Measurements from ENCODE around the gene SEPTIN7.

GRCh38 chr7:35819310-35819709 lies 18.5 kb downstream of the SEPTIN7 start:
- no peak for TF ChIP-seq KDM5A (IDR thresholded peaks at IDR 0.05; ENCODE audit: borderline replicate concordance, low read length)
- TF ChIP-seq ZGPAT (CRISPR knock-in tag; IDR thresholded peaks at IDR 0.05): no peak
- no peak for TF ChIP-seq PRPF4 (IDR thresholded peaks at IDR 0.05; ENCODE audit: low read depth, low read length, poor library complexity, severe bottlenecking)
- no peak for TF ChIP-seq REST (IDR thresholded peaks at IDR 0.05; ENCODE audit: borderline replicate concordance in 1 of 2, low read depth in 1 of 2, low read length in 2 of 2)
- TF ChIP-seq ZFX (CRISPR knock-in tag; IDR thresholded peaks at IDR 0.05; ENCODE audit: low read depth): no peak
- TF ChIP-seq, protein P1, sequence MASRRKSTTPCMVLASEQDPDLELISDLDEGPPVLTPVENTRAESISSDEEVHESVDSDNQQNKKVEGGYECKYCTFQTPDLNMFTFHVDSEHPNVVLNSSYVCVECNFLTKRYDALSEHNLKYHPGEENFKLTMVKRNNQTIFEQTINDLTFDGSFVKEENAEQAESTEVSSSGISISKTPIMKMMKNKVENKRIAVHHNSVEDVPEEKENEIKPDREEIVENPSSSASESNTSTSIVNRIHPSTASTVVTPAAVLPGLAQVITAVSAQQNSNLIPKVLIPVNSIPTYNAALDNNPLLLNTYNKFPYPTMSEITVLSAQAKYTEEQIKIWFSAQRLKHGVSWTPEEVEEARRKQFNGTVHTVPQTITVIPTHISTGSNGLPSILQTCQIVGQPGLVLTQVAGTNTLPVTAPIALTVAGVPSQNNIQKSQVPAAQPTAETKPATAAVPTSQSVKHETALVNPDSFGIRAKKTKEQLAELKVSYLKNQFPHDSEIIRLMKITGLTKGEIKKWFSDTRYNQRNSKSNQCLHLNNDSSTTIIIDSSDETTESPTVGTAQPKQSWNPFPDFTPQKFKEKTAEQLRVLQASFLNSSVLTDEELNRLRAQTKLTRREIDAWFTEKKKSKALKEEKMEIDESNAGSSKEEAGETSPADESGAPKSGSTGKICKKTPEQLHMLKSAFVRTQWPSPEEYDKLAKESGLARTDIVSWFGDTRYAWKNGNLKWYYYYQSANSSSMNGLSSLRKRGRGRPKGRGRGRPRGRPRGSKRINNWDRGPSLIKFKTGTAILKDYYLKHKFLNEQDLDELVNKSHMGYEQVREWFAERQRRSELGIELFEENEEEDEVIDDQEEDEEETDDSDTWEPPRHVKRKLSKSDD (CRISPR knock-in tag; IDR thresholded peaks at IDR 0.05; ENCODE audit: low read depth): no peak
- TF ChIP-seq CENPT (CRISPR knock-in tag; IDR thresholded peaks at IDR 0.05; ENCODE audit: low read depth): no peak
- TF ChIP-seq CHD2 (IDR thresholded peaks at IDR 0.05; ENCODE audit: low read depth, low read length): no peak
- no peak for TF ChIP-seq ZNF550 (CRISPR knock-in tag; IDR thresholded peaks at IDR 0.05; ENCODE audit: borderline replicate concordance)
- no peak for TF ChIP-seq PBX2 (CRISPR knock-in tag; IDR thresholded peaks at IDR 0.05)
- TF ChIP-seq RNF2 (conservative IDR thresholded peaks at IDR 0.05; ENCODE audit: low read depth): no peak

Measured in HepG2 (cell line).